GM21723 (cell line): ENCODE results near the gene CYB5B.

Experiments
- ATAC-seq: cut with Tn5 transposase; IDR thresholded peaks from one replicate; pipeline ENCODE4 v1.9.1; 2021; ENCODE audit warnings: mild to moderate bottlenecking, moderate library complexity; ENCODE audit not compliant: unreplicated experiment

CYB5B gene

DNA sequence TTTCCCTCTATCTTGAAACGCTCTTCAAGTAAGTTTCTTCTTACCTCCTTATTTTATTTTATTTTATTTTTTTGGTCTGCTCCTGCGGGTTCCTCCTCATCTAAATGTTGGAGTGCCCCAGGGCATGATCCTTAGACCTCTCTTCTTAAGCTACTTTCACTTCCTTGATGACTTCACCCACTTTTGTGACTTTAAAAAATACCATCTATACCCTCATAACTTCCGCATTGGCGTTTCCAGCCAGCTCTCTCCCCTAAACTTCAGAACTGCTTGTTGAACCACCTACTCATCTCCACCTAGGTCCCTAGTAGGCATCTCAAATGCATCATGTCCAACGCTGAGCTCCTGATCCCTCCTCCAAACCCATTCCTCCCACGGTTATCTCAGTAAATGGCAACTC, 89.9 kb downstream of the CYB5B start:
- no peak for ATAC-seq
